Effector memory CD4-positive, alpha-beta T cell (primary cell): ENCODE measurements around the gene DNASE1.
A peak's percentile ranks its signal among the peaks of the same experiment; 100 is the strongest.

ENCODE experiments used
- DNase-seq, 3 donors: peaks; one replicate each; pipeline ENCODE4 v3.0.0-alpha.2; 2020
- H3K27ac ChIP-seq: 2 replicates; pipeline ENCODE4 v1.7.0; 2013; ENCODE audit warnings: mild to moderate bottlenecking, low read length, moderate library complexity; ENCODE audit not compliant: insufficient read depth, poor library complexity, severe bottlenecking
- H3K27me3 ChIP-seq: replicated peaks from 2 replicates; pipeline ENCODE4 v1.7.0; 2013; ENCODE audit warnings: mild to moderate bottlenecking, low read length; ENCODE audit not compliant: insufficient read depth, control insufficient read depth, poor library complexity, severe bottlenecking
- H3K36me3 ChIP-seq: 2 replicates; pipeline ENCODE4 v1.7.0; 2013; ENCODE audit warnings: mild to moderate bottlenecking, low read length, moderate library complexity; ENCODE audit not compliant: control insufficient read depth, insufficient read depth
- H3K4me1 ChIP-seq: 2 replicates; pipeline ENCODE4 v1.7.0; 2013; ENCODE audit warnings: low read length, mild to moderate bottlenecking; ENCODE audit not compliant: control insufficient read depth, insufficient read depth, poor library complexity, severe bottlenecking
- H3K4me3 ChIP-seq: 2 replicates; pipeline ENCODE4 v1.7.0; 2013; ENCODE audit warnings: low read length, low read depth, mild to moderate bottlenecking; ENCODE audit not compliant: insufficient read depth, poor library complexity, severe bottlenecking
- H3K9me3 ChIP-seq: 2 replicates; pipeline ENCODE4 v1.7.0; 2013; ENCODE audit warnings: mild to moderate bottlenecking, low read length, moderate library complexity; ENCODE audit not compliant: control insufficient read depth

DNASE1 gene

DNA sequence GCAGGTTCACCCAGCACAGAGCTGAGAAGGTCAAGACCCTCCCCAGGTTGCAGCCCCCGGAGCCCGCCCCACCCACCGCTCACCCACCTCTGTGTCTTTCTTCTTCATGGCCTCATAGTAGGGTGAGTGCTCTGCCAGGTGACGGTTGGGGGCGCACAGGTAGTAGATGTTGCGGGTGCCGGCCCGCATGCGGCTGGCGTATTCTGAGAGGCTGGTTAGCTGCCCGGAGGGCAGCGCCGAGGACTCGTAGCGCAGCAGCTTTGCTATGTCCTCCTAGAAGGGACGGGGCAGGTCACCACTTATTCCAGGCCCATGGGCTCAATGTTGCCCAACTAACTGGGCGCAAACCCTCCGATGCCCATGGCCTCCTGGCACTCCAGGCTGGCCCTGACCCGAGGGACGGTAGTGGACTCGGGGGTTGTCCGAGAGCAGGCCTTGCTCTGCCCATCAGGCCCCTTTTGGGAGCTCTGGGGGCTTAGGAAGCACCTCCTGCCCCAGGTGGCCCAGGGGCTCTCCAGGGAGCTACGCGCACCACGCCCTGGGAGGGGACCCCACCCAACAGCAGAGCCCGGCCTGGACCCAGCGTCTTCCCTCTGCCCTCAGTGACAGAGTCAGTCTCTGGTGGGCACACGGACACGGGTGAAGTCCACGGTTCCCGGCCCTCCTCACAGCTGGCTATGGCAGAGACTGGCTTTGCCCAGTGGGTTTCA is 9.9 kb downstream of the DNASE1 start:
- no peak for DNase-seq
- Histone ChIP-seq H3K27ac (no peak overlapping the region), H3K4me3 (no peak overlapping the region), H3K27me3 (no peaks in the 10 kb centered on the region), H3K9me3 (no peaks in the 10 kb centered on the region), H3K36me3 (peaks cover 40% of the 10 kb centered on the region), H3K4me1 (peaks cover 10% of the 10 kb centered on the region)

DNA sequence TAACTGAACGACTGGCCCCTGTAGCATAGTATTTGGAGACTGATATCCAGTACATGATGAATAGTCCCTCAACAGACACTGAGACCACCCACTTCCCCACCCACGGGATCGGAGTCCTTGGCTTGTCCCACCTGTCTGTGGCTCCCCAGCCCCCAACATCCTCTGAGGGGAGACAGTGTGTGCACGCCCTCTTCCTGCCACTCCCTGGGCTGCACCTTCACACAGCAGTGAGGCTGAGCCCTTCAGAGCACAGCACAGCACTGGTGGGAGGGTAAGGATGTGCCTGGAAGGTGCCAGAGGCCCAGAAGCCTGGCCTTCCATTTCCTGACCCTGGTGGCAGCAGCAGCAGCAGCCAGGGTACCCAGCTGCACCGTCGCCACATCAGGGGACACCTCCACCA is 11.0 kb downstream of the DNASE1 start:
- H3K9me3 ChIP-seq: no peaks in the 10 kb centered on the region
- no peak for DNase-seq
- no peak overlapping the region for H3K4me3 ChIP-seq
- H3K36me3 ChIP-seq: peaks cover 32% of the 10 kb centered on the region
- H3K27ac ChIP-seq: peak overlapping the region; percentile 23
- H3K27me3 ChIP-seq: no peaks in the 10 kb centered on the region
- H3K4me1 ChIP-seq: peaks cover 10% of the 10 kb centered on the region

DNA sequence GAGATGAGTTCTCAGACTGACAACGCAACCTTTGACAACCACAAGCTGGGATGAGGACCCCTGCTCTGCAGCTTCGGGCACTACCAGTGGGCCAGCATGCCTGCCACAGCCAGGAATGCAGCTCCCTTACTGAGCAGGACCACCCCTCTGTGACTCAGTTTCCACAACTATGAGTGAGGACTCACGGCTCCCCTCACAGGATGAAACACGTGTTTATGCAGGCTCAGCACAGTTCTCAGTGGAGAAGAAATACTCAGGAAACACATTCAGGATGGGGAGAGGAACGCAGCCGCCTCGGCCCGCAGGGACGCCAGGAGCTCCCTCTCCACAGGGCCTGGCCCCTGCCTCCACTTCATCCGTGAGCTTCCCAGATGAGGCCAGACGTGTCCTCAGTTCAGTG is 14.1 kb downstream of the DNASE1 start:
- DNase-seq: no peak
- Histone ChIP-seq H3K9me3 (no peaks in the 10 kb centered on the region), H3K36me3 (peaks cover 14% of the 10 kb centered on the region), H3K4me3 (no peak overlapping the region), H3K4me1 (peaks cover 10% of the 10 kb centered on the region), H3K27ac (no peak overlapping the region), H3K27me3 (no peaks in the 10 kb centered on the region)

DNA sequence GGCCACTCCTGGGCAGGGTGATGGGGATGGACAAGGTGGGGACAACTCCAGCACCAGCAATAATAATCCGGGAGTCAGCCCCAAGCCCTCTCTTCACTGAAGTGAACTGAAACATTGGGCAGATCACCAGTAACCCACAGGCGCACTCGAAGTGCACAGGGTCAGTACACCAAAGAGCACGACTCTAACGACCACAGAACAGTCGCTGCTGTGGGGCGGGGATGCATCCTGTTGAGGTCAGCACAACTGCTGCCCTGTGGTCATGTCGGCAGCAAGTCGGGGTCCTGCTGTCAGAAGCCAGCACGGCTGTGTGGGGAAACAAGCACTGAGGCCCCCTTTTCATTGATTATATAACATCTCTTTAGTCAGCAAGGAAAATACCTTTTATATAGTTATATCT is 14.6 kb downstream of the DNASE1 start:
- Histone ChIP-seq H3K36me3 (peaks cover 14% of the 10 kb centered on the region), H3K27ac (no peak overlapping the region), H3K9me3 (no peaks in the 10 kb centered on the region), H3K27me3 (no peaks in the 10 kb centered on the region), H3K4me3 (no peak overlapping the region), H3K4me1 (peaks cover 10% of the 10 kb centered on the region)
- no peak for DNase-seq

DNA sequence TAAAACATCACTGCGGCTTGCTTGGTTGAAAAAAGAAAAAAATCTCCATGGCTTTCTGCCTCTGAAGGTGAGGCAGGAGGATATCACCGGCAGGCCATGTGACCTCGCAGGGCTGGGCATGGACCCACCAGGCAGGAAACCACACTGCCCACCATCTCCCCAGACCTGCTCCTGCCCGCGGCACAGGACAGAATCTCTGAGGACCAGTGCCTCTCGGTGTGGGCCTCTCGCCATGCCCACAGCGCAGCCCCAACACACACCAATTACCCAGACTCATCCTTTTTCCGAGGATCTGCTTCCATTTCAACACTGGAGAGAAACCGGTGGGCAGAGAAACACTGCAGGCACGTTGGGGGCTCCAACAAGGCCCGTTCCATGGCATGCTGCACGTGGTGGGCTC is 16.2 kb downstream of the DNASE1 start:
- peaks cover 6% of the 10 kb centered on the region for H3K4me1 ChIP-seq
- no peaks in the 10 kb centered on the region for H3K9me3 ChIP-seq
- no peak overlapping the region for H3K27ac ChIP-seq
- DNase-seq: no peak
- peaks cover 23% of the 10 kb centered on the region for H3K36me3 ChIP-seq
- H3K4me3 ChIP-seq: no peak overlapping the region
- no peaks in the 10 kb centered on the region for H3K27me3 ChIP-seq

DNA sequence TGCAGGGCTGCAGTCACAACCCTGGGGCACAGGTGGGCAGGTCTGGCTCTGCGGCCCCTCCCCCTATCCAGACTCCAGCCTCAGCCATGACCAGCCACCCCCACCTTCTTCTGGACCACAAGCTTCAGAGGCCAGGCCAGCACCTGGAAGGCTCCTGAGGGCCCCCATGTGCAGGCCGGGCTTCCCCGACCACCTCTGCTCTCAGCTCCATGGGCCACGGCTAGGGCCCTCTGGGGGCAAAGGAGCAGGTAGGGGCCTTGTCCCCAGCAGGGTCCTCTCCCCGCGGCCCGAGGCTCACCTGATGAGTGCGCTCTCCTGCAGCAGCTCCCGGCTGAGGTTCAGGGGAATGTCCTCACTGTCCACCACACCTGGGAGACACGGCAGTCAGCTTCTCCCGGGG is 16.9 kb downstream of the DNASE1 start:
- no peaks in the 10 kb centered on the region for H3K4me1 ChIP-seq
- H3K36me3 ChIP-seq: peaks cover 28% of the 10 kb centered on the region
- H3K27ac ChIP-seq: no peak overlapping the region
- no peaks in the 10 kb centered on the region for H3K27me3 ChIP-seq
- DNase-seq: no peak
- H3K4me3 ChIP-seq: no peak overlapping the region
- H3K9me3 ChIP-seq: no peaks in the 10 kb centered on the region

DNA sequence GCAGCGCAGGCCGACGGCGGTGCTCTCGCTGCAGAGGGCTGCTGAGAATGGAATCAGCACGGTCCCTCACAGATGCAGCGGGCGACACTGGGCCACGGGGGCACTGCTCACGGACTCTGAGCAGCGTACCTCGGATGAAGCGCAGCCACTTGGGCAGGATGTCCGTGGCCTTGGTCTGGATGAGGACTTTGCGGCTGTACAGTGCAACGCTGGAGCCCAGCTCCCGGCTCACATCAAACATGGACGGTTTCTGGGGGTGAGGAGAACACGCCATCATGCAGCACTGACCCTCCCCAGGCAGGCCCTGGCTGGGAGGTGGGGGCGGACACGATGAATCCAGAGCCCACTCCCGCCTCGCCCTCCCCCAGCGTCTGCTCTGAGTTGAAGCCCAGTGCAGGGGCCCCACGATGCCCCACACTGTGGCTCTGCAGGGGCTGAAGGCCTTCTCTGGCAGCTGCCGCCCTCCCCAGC is 18.1 kb downstream of the DNASE1 start:
- Histone ChIP-seq H3K4me3 (no peak overlapping the region), H3K4me1 (no peaks in the 10 kb centered on the region), H3K36me3 (peaks cover 35% of the 10 kb centered on the region), H3K27me3 (no peaks in the 10 kb centered on the region), H3K9me3 (no peaks in the 10 kb centered on the region), H3K27ac (no peak overlapping the region)
- no peak for DNase-seq

DNA sequence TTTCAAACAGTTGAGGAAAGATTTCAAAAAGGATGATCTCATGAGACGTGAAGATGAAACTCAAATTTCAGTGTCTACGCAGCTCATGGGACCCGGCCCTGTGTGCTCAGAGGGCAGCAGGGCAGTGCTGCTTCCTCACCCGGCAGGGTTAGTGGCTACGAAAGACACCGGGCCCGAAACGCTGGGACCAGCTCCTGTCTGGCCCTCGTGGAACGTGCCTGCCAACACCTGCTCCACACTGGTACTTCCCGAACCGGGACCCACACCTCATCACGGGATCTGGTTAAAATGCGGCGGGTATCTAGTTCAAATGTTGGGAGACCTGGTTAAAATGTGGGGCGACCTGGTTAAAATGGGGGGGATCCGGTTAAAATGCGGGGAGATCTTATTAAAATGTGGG is 18.7 kb downstream of the DNASE1 start:
- Histone ChIP-seq H3K36me3 (peaks cover 41% of the 10 kb centered on the region), H3K27ac (no peak overlapping the region), H3K9me3 (no peaks in the 10 kb centered on the region), H3K4me1 (no peaks in the 10 kb centered on the region), H3K4me3 (no peak overlapping the region), H3K27me3 (no peaks in the 10 kb centered on the region)
- no peak for DNase-seq

DNA sequence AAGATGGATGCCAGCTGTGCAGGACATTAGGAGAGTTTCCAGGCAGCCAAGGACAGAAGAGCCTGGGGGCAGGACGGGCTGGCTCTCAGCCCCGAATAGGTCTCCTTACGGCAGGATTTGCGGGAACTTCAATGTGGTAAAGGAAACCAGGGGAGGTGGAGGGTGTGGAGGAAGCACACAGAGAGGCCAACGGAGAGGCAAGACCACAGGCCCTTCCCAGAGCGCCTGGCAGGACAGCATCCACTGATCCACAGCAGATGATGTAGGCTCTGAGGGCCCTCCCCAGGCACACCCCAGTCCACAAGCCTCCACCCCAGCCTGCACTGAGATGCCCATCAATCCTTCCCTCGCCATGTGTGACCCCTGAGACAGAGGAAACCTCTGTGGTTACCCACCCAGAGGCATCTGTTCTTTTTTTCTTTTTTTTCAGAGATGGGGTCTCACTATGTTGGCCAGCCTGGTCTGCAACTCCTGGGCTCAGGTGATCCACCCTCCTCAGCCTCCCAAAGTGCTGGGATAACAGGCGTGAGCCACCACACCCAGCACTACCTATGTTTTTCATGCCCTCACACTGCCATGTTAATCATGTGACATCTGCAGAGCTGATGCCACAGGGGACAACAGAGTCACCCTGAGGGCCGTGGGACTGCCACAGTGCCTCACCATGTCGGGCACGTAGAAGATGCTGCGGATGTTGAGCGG is 19.3 kb downstream of the DNASE1 start:
- H3K27me3 ChIP-seq: no peaks in the 10 kb centered on the region
- no peak overlapping the region for H3K4me3 ChIP-seq
- H3K4me1 ChIP-seq: no peaks in the 10 kb centered on the region
- H3K36me3 ChIP-seq: peaks cover 45% of the 10 kb centered on the region
- no peaks in the 10 kb centered on the region for H3K9me3 ChIP-seq
- H3K27ac ChIP-seq: no peak overlapping the region
- DNase-seq: no peak

DNA sequence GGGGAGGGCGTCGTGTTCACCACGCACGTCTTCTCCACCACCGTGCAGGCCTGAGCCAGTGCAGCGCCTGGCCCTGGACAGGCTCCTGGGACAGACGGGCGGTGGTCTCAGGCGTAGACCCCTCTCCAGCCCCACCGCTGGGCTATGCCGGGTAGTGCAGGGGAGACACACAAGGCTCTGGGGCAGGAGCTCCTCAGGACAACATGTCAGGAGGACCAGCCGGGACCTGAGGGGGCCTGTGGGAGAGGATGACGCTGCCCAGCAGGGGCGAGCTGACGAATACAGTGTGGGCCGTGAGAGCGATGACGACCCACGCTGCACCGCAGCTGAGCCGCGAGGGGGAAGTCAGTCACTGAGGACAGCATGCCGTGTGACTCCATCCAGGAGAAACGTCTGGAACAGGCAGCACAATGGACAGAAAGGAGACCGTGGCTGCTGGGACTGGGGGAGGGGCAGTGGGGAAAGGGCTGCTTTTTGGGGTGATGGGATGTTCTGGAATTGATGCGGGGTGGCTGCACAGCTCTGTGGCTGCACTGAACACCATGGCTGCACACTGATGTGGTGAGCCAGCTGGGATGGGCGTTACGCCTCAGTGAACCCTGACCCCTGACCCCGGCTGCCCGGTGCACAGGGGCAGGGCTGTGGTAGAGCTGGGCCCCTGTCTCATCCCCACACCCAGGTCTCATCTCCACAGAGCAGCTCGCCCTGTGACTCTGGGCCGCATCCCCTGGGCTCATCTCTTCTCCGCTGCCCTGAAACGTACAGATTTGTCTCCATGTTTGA is 20.2 kb downstream of the DNASE1 start:
- Histone ChIP-seq H3K4me1 (no peaks in the 10 kb centered on the region), H3K9me3 (no peaks in the 10 kb centered on the region), H3K4me3 (no peak overlapping the region), H3K36me3 (peaks cover 46% of the 10 kb centered on the region), H3K27me3 (no peaks in the 10 kb centered on the region), H3K27ac (no peak overlapping the region)
- no peak for DNase-seq
